CD14-positive monocyte (primary cell): ENCODE measurements around the gene PLEKHA8. TPM values are rescaled to one million over a fixed set of nuclear protein-coding genes. Genes with fewer than 3 reads are reported as not detected.

ENCODE experiments used
- DNase-seq, 3 donors: peaks; one replicate each; pipeline ENCODE4 v3.0.0-alpha.2; 2011 to 2022
- H2AFZ ChIP-seq: 2 replicates; pipeline ENCODE4 v1.6.0; 2012; ENCODE audit warnings: mild to moderate bottlenecking, low read depth, low read length, inconsistent platforms; ENCODE audit not compliant: insufficient read depth, poor library complexity, severe bottlenecking
- H3K27ac ChIP-seq, 2 donors: 1 replicate in 1 of 2; 2 replicates in 1 of 2; pipeline ENCODE4 v1.5.1; 2012 to 2013; ENCODE audit warnings: low read length in 2 of 2, control low read depth in 1 of 2, inconsistent platforms in 1 of 2, low read depth in 1 of 2, mild to moderate bottlenecking in 1 of 2
- H3K27me3 ChIP-seq, 2 donors: one replicate each; pipeline versions ENCODE4 v1.6.0 to v1.6.1; 2011 to 2013; ENCODE audit warnings: low read length in 2 of 2; ENCODE audit not compliant: control insufficient read depth in 2 of 2, insufficient read depth in 2 of 2
- H3K36me3 ChIP-seq, 2 donors: replicated peaks in 1 of 2; 1 replicate in 1 of 2; 2 replicates in 1 of 2; pipeline versions ENCODE4 v1.5.1 to v1.6.1; 2012 to 2013; ENCODE audit warnings: low read length in 2 of 2, control low read depth in 1 of 2, inconsistent platforms in 1 of 2, mild to moderate bottlenecking in 1 of 2; ENCODE audit not compliant: insufficient read depth in 2 of 2, control insufficient read depth in 1 of 2
- H3K4me1 ChIP-seq, 2 donors: 1 replicate in 1 of 2; 2 replicates in 1 of 2; pipeline versions ENCODE4 v1.5.1 to v1.6.1; 2012 to 2013; ENCODE audit warnings: low read length in 2 of 2, control low read depth in 1 of 2, inconsistent platforms in 1 of 2, mild to moderate bottlenecking in 1 of 2, moderate library complexity in 1 of 2; ENCODE audit not compliant: insufficient read depth in 2 of 2, control insufficient read depth in 1 of 2
- H3K4me2 ChIP-seq: replicated peaks from 2 replicates; pipeline ENCODE3; 2012; ENCODE audit warnings: low read length, moderate library complexity, mild to moderate bottlenecking; ENCODE audit not compliant: poor library complexity, severe bottlenecking; ENCODE audit errors: extremely low read depth
- H3K4me3 ChIP-seq, 3 experiments: fragments of 200-600 bp in 1 of 3; sonication (generic) in 1 of 3; replicated peaks in 1 of 3; 1 replicate in 2 of 3; 2 replicates in 1 of 3; pipeline ENCODE4 v1.5.1; 2011 to 2013; ENCODE audit warnings: low read length in 3 of 3, mild to moderate bottlenecking in 3 of 3, control low read depth in 2 of 3, low read depth in 2 of 3, inconsistent platforms in 1 of 3, moderate library complexity in 1 of 3
- H3K79me2 ChIP-seq: 2 replicates; pipeline ENCODE4 v1.6.0; 2012; ENCODE audit warnings: mild to moderate bottlenecking, control low read depth, inconsistent platforms, low read length, moderate library complexity; ENCODE audit not compliant: insufficient read depth
- H3K9ac ChIP-seq: 2 replicates; pipeline ENCODE4 v1.6.0; 2017; ENCODE audit warnings: low read length, mild to moderate bottlenecking; ENCODE audit not compliant: insufficient read depth, poor library complexity, severe bottlenecking
- H3K9me3 ChIP-seq, 2 donors: replicated peaks in 1 of 2; 1 replicate in 1 of 2; 2 replicates in 1 of 2; pipeline versions ENCODE4 v1.5.1 to v1.6.1; 2012 to 2013; ENCODE audit warnings: low read length in 2 of 2, control low read depth in 1 of 2; ENCODE audit not compliant: control insufficient read depth in 1 of 2, insufficient read depth in 1 of 2
- H4K20me1 ChIP-seq: 2 replicates; pipeline ENCODE4 v1.6.0; 2012; ENCODE audit warnings: mild to moderate bottlenecking, low read length, control low read depth, moderate library complexity; ENCODE audit not compliant: insufficient read depth
- H3K27ac Mint-ChIP-seq, 7 donors: one replicate each; pipeline ENCODE4 v1.8.0; 2020; ENCODE audit warnings: mild to moderate bottlenecking in 7 of 7, mixed read lengths in 7 of 7, moderate library complexity in 6 of 7, inconsistent platforms in 2 of 7
- H3K27me3 Mint-ChIP-seq, 3 donors: one replicate each; pipeline ENCODE4 v1.8.0; 2021 to 2022; ENCODE audit warnings: low read depth in 3 of 3, mild to moderate bottlenecking in 3 of 3, mixed read lengths in 3 of 3, moderate library complexity in 3 of 3, inconsistent platforms in 1 of 3
- H3K36me3 Mint-ChIP-seq, 2 donors: one replicate each; pipeline ENCODE4 v1.8.0; 2020; ENCODE audit warnings: mixed read lengths in 2 of 2, inconsistent platforms in 1 of 2, mild to moderate bottlenecking in 1 of 2
- H3K4me1 Mint-ChIP-seq: one replicate; pipeline ENCODE4 v1.8.0; 2020; ENCODE audit warnings: mild to moderate bottlenecking, mixed read lengths
- H3K4me3 Mint-ChIP-seq, 2 donors: one replicate each; pipeline ENCODE4 v1.8.0; 2020; ENCODE audit warnings: mild to moderate bottlenecking in 2 of 2, mixed read lengths in 2 of 2, moderate library complexity in 1 of 2
- H3K9me3 Mint-ChIP-seq, 7 donors: one replicate each; pipeline ENCODE4 v1.8.0; 2020 to 2022; ENCODE audit warnings: mixed read lengths in 7 of 7, mild to moderate bottlenecking in 6 of 7, moderate library complexity in 6 of 7, inconsistent platforms in 2 of 7
- CTCF ChIP-seq: fragments of 200-600 bp; IDR thresholded peaks from one replicate; pipeline ENCODE4 v1.8.0; 2022; ENCODE audit warnings: antibody characterized with exemption, mild to moderate bottlenecking
- WGBS: methylation state at CpG from one replicate; pipeline ENCODE4 v1.1.5; 2013; ENCODE audit warnings: missing lambda C conversion rate; ENCODE audit not compliant: insufficient coverage; 5-methylcytosine and 5-hydroxymethylcytosine counted together
- intact Hi-C, 2 donors: fragments of 100-400 bp; cut with micrococcal nuclease; formaldehyde crosslinking; loops; one replicate each; pipeline versions ENCODE4 v1.15.0 to v1.15.1; 2023
- polyA plus RNA-seq, 3 donors: library from polyadenylated mRNA; depleted of rRNA in 1 of 3; unstranded in 2 of 3; stranded (reverse) in 1 of 3; fragments of 300-500 nt in 2 of 3; fragments of >200 nt in 1 of 3; fragmentation: Illumina TruSeq in 2 of 3; gene quantifications; 1 replicate in 2 of 3; 2 replicates in 1 of 3; pipeline ENCODE4 v1.2.3, GENCODE V29; 2012 to 2021

PLEKHA8 gene
- polyA plus RNA-seq, 3 donors, result 2.4 to 2.7 (median 2.6) TPM

GRCh38 chr7:30082686-30083085 is 54.5 kb downstream of the PLEKHA8 start:
- no peaks in the 10 kb centered on the region for H3K27me3 ChIP-seq
- no peak overlapping the region for H3K4me3 ChIP-seq
- no peak overlapping the region for H3K27ac ChIP-seq
- no peaks in the 10 kb centered on the region for H3K4me1 ChIP-seq
- no peak overlapping the region for H2AFZ ChIP-seq
- no peaks in the 10 kb centered on the region for H3K79me2 ChIP-seq
- Mint-ChIP-seq H3K4me3 (no peak overlapping the region), H3K27me3 (no peaks in the 10 kb centered on the region), H3K4me1 (peaks cover 7% of the 10 kb centered on the region), H3K9me3 (no peaks in the 10 kb centered on the region), H3K36me3 (peaks cover 3 to 8% of the 10 kb centered on the region in 2 donors), H3K27ac (no peak overlapping the region)
- H3K36me3 ChIP-seq, result peaks cover 0 to 25% of the 10 kb centered on the region in 2 donors
- no peaks in the 10 kb centered on the region for H4K20me1 ChIP-seq
- no peak for DNase-seq
- H3K9ac ChIP-seq, result no peak overlapping the region
- TF ChIP-seq CTCF, result no peak
- no peaks in the 10 kb centered on the region for H3K9me3 ChIP-seq
- no peak overlapping the region for H3K4me2 ChIP-seq
- intact Hi-C loops, result no loop called here
- no CpG with 5 or more reads among the region's 3 CpGs for WGBS

GRCh38 chr7:30083334-30083733 is 55.1 kb downstream of the PLEKHA8 start:
- DNase-seq, result no peak
- TF ChIP-seq CTCF, result no peak
- Histone ChIP-seq H3K27ac (no peak overlapping the region), H3K4me3 (no peak overlapping the region), H2AFZ (no peak overlapping the region), H3K79me2 (no peaks in the 10 kb centered on the region), H3K27me3 (no peaks in the 10 kb centered on the region), H3K4me2 (no peak overlapping the region), H4K20me1 (no peaks in the 10 kb centered on the region), H3K9ac (no peak overlapping the region), H3K36me3 (peaks cover 0 to 24% of the 10 kb centered on the region in 2 donors), H3K9me3 (no peaks in the 10 kb centered on the region), H3K4me1 (no peaks in the 10 kb centered on the region)
- intact Hi-C loops, result no loop called here
- Mint-ChIP-seq H3K27me3 (no peaks in the 10 kb centered on the region), H3K9me3 (no peaks in the 10 kb centered on the region), H3K27ac (no peak overlapping the region), H3K4me3 (no peak overlapping the region), H3K36me3 (peaks cover 4 to 8% of the 10 kb centered on the region in 2 donors), H3K4me1 (peaks cover 7% of the 10 kb centered on the region)
- 86% methylated on average over 1 of the region's 1 CpG for WGBS
